Activated CD4-positive, alpha-beta T cell treated with anti-CD3 and anti-CD28 coated beads, Interleukin-2, amount 50 U/mL, for 24 hours (primary cell): ENCODE results near the gene PPDPF.
A peak's percentile ranks its signal among the peaks of the same experiment; 100 is the strongest.
"Not testable (repeated sequence)": the region's sequence is repeated elsewhere in the genome, so short reads cannot be mapped to it uniquely, and the experiment has no call there.

Experiments used
- DNase-seq, 2 donors: peaks; one replicate each; pipeline ENCODE4 v3.0.0-alpha.2; 2020; ENCODE audit warnings: low read depth in 1 of 2, low spot score in 1 of 2

PPDPF gene

DNA sequence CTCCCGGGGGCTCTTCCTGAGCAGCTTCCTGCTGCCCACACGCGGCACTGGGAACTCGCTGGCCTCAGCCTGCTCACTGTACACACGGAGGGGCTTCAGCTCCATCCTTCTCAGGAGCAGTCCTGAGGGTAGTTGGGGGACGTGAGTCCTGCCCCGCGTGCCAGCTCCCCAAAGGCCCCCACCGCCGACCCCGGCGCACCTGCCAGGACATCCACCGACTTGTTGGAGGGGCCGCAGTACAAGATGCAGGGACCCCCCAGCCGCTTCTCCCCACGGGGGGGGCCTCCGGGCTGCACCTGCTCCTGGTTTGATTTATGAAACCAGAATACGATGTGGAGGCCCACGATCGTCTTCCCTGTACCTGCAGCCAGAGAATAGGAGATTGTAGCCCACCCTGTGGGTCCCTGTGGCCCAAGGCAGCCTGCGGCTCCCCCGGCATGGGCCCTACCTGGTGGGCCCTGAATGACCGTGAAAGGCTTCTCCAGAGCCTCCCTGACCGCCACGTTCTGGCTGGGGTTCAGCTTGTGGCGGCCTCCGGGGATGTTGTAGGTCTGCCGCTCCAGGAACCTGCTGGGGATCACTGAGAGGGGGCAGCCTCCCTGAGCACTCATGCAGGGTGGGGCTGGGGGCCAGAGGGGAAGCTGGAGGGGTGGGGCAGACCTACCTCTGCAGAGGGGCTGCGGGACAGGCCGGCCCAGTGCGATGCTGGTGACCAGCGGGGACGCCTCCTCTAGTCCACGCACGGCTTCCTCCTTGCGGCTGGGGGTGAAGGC, 41.2 kb downstream of the PPDPF start:
- no peak for DNase-seq

GRCh38 chr20:63562461-63563224, 42.1 kb downstream of the PPDPF start:
- DNase-seq = no peak

DNA sequence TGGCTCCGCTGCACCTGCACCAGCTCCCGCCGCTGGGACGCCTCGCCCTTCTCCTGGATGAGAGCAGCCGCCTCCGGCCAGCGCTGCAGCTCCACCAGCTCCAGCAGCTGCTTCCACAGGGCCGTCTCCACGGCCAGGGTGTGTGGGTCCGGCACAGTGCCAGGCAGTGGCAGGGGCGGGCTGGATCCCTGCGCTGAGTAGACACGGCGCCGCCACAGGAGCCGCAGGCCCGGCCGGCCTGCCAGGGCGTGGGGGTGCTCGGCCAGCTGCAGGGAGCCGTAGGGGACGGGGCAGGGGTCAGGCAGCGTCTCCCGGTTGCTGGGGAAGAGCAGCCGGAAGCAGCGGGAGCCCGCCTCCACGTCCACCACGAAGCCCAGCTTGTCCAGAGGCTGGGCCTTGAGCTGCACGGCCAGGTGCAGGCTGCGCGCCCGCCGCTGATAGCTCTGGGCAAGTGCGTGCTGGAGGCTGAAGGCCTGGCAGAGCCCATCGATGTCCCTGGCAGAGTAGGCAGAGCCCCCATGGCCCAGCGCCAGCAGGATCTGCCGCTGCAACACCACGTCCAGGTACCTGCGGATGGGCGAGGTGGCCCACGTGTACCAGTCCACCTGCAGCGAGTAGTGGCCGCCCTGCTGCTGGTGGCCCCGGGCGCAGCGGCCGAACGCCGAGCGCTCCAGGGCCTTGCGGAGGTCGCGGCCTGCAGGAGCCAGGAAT, 42.8 kb downstream of the PPDPF start:
- no peak for DNase-seq

GRCh38 chr20:63564036-63564810, 43.7 kb downstream of the PPDPF start:
- DNase-seq = no peak

DNA sequence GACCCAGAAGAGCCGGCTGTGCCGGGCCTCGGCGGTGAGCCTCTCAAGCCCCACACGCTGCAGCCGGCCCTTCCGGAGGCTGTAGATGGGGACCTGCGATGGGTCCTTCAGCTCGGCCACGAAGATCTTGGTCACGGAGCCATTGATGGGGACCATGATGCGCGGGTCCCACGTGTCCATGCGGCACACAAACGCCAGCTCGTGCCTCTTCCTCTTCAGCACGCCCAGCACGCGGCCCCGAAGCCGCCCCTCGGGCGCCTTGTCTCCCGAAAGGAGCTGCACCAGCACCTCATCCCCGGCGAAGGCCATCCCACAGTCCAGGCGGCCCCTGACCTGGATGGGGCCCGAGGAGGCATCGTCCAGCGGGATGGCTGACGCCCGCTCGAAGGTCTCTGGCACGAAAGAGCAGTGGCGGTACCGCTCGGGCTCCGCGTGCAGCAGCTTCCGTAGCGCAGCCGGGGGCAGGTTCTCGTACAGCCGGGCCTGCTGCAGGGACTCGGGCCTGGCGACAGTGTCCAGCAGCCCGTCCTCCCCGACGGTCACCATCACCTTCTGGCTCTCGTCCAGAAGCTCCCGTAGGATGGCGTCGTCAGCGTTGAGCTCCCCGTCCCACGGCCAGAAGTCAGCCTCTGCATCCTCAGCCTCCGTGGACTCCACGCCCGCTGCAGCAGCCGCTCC, 44.6 kb downstream of the PPDPF start:
- DNase-seq = no peak

DNA sequence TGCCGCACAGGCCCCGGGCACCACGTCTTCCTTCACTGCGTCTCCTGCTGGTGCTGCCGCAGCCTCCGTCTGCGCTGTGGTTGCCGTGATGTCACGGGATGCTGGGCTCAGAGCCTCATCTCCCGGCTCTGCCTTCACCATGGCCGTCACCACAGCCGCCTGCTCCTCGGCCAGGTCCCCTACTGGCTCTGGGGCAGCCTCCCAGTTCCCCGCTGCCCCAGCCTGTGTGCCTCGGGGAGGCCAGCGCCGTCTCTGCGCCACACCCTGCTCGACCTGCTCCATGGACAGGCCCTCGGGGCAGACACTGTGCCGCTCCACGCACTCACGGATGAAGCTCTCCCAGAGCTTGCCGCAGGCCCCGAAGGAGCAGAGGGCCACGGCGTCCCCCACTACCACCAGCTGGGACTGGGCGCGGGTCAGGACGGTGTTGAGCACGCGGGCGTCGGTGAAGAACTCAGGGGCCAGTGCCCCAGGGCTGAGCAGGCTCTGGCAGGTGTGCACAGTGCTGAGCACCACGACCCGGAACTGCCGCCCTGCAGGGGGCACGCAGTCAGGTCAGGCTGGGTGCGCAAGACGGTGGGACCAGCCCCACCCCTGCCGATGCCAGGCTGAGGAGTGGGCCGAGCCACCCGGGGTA, 45.3 kb downstream of the PPDPF start:
- no peak for DNase-seq

GRCh38 chr20:63566395-63567135, 46.0 kb downstream of the PPDPF start:
- no peak for DNase-seq

DNA sequence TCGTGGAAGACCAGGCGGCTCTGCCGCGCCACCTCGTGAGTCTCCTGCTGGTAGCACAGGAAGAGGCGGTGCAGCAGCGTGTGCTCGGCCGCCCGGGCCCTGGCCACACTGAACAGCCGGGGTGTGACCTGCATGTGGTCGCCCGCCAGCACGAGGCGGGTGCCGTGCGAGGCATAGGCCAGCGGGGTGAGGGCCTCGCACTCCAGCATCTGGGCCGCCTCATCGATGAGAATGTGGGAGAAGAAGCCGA, 46.5 kb downstream of the PPDPF start:
- DNase-seq = no peak

DNA sequence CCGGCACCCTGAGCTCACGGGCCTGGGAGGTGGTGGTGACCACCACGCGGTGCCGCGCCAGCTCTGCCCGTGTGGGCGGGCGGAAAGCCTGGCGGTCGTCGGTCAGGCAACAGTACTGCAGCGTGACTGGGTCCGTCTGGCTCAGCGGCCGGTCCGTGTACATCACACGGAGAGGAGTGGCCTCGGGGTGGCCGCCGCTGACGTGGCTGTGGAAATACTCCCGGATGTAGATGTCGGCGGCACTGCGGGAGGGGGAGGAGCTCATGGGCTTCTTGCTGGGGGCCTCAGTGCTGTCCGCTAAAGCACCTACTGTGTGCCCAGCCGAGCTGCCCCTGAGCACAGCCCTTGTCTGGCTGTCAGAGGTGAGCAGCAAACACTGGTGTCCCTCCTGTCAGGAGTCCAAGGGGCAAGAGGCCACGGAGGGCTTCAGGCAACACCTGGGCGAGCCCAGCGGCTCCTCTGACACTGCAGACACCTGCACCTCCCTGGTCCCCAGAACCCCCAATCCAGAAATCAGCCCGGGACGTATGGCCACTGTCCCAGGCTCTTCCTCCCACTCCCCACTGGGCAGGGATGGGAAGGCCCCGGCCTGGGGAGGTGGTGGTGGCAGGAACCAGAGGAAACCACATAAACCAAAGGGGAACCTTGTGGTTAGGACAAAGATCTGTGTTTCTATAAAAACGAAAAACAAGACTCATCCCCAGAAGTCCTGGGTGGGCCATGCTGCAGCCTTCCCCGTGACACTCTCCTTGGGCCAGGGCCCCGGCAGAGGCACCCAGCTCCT, 47.0 kb downstream of the PPDPF start:
- DNase-seq = peak; percentile 21 to 22

DNA sequence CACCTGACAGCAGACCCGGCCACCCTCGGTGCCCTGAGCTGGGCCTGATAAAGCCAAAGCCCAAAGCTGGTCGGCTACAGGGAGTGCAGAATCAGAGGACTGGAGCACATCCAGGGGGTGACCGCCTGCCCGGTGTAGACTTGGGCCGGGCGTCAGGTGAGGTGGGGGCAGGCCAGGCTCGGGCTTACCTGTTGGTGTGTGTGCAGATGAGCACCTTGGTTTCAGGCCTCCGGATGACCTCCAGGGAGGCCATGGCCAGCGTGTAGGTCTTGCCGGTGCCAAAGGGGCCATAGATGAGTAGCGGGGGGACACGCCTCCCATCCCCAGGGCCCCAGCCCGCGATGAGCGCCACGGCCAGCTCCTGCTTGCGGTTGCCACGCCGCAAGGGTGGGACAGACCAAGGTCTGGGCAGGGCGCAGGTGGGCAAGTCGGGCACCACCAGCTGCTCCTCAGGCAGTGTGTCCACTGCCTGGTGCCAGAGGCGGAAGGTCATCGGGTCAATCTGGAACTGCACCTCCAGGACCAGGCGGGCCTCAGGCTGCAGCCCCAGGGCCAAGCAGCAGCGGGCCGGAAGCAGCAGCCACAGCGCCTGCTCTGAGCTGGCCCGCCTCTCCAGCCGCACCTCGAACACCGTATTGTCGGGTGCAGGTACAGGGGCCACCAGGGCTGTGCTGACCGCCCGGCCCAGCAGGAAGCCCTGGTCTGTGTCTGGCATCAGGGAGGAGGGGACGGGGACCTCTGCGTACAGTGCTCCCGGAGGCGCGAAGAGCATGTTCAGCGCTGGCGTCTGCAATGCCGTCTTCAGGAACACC, 47.8 kb downstream of the PPDPF start:
- no peak for DNase-seq

DNA sequence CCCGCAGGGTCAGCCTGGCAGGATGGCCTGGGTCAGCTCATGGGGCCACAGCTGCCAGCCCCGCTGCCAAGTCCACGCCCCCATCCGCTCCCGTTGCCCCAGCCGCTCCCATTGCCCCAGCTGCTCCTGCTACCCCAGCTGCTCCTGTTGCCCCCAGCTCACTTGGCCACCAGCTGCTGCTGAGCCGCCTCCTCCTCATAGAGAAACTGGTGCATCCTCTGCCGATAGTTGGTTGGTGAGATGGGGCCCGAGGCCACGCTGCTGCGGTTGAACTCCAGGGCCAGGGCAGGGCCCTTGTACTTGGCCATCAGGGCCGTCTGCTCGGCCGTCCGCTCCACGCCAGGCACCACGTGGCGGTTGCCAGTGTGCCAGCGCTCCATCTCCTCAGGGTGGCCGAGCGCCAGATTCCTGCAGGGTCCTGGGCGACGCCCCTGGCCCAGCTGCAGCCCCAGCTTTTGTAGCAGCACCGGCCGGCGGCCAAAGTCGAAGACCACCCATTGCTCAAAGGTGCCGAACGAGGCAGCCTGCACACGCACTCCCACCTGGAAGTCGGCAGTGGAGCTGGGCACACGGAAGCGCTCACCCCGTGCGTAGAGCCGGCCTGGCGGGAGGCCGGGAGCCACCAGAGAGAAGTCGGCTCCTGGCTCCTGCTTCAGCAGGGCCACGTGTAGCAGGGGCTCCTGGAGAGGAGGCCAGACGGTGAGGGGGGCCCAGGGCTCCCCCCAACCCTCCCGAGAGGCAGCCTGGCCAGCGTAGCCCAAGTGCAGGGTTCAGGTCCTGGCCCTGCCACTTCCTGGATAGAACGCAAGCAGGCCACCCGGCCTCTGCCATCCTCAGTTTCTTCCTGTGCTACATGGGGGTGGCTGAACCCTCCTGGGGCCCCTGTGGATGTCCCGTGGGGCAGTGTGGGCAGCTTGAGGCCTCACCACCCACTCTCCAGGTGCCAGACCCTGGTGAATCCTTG, 48.7 kb downstream of the PPDPF start:
- DNase-seq = no peak

DNA sequence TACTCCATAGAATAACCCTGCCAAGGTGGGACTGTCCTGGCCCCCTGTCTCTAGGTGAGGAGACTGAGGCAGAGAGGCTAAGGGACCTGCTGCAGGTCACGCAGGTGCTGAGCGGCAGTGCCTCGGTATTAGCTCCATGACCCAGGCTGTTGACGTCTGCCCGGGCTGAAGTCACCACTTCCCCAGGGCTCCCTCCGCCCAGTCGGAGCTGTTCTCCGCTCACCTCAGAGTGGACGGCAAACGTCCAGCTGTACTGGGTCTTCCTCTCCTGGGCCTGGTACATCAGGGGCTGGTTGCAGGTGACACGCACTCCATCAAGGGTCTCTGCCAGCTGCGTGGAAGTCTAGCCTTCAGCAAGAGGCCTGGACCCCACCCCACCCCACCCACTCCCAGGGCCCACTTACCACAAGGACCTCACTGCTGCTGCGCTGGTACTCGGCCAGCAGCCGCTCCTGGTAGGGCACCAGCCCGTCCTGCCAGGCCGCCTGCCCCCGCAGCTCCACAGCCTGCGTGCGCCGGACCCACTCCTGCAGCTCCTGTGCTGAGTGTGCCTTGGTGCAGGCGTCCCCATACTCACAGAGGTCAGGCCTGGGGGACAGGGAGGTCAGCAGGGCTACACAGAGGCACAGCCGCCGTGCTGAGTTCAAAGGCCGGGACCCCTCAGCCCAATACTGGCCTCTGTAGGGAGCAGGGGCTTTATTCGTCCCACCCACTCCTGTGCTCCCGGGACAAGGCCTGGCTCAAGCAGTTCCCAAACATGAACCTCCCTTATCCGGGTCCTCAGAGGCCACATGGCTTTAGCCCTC, 49.9 kb downstream of the PPDPF start:
- DNase-seq = no peak

DNA sequence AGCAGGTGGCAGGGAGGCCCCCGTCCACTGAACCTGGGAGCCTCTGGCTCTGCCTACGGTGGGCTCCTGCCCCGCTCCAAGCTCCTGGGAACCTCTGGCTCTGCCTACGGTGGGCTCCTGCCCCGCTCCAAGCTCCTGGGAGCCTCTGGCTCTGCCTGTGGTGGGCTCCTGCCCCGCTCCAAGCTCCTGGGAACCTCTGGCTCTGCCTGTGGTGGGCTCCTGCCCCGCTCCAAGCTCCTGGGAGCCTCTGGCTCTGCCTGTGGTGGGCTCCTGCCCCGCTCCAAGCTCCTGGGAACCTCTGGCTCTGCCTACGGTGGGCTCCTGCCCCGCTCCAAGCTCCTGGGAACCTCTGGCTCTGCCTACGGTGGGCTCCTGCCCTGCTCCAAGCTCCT, 50.5 kb downstream of the PPDPF start:
- DNase-seq = not testable (repeated sequence)
